ENCODE data around the gene TSPYL1. TPM values are rescaled to one million over a fixed set of nuclear protein-coding genes. Genes with fewer than 3 reads are reported as not detected.

The TSPYL1 gene
- total RNA-seq = 108 TPM

GRCh38 chr6:116279232-116280160 is at the start of gene TSPYL1:
Gene TSPYL1, minus strand, starts transcription at chr6:116279930. Its CDS starts 100 bp downstream, at chr6:116279830.

GRCh38 chr6:116253505-116254296 is 26.0 kb downstream of the TSPYL1 start, which contains the start of gene TSPYL4:
Gene TSPYL4, minus strand, starts transcription at chr6:116254075. Its CDS starts 67 bp downstream, at chr6:116254008.

Other genes with a start within 250 kb of the TSPYL1 start
- 0.63 TPM for gene FRK, start 219.0 kb downstream of the TSPYL1 start, total RNA-seq
- 1.9 TPM for gene NT5DC1, start 179.1 kb downstream of the TSPYL1 start, total RNA-seq
- not detected for gene COL10A1, start 153.8 kb downstream of the TSPYL1 start, total RNA-seq
- 81.7 TPM for gene TSPYL4, start 25.9 kb downstream of the TSPYL1 start, total RNA-seq
- gene DSE, start 91.0 kb upstream of the TSPYL1 start, total RNA-seq = 38.2 TPM
- gene CALHM6, start 181.4 kb upstream of the TSPYL1 start, total RNA-seq = not detected
- gene CALHM5, start 231.7 kb upstream of the TSPYL1 start, total RNA-seq = 0.31 TPM

Measured in parietal lobe (tissue), 1 donor.